Stimulated activated CD4-positive, alpha-beta T cell treated with anti-CD3 and anti-CD28 coated beads, Interleukin-4, amount 100 ng/mL, for 1 hour (primary cell): ENCODE results near the gene URB2.
"Not testable (repeated sequence)": the region's sequence is repeated elsewhere in the genome, so short reads cannot be mapped to it uniquely, and the experiment has no call there.

ENCODE experiments used
- DNase-seq: peaks from one replicate; pipeline ENCODE4 v3.0.0-alpha.2; 2020

URB2 gene

GRCh38 chr1:229625915-229626831, at the start of gene URB2, which contains the start of gene TAF5L:
URB2 (plus strand) TSS chr1:229626247; CDS start chr1:229627634, 1,387 bp downstream.
TAF5L (minus strand) TSS chr1:229626122; CDS start chr1:229614482, 11,640 bp downstream.
- DNase-seq = peak; percentile 86

- DNase-seq = no peak
Measured at GRCh38 chr1:229578168-229579058, 47.6 kb upstream of the URB2 start.

GRCh38 chr1:229579059-229579673, 46.9 kb upstream of the URB2 start:
- no peak for DNase-seq

GRCh38 chr1:229581485-229581884, 44.6 kb upstream of the URB2 start:
- no peak for DNase-seq

GRCh38 chr1:229582011-229582694, 43.9 kb upstream of the URB2 start:
- no peak for DNase-seq

GRCh38 chr1:229582715-229583114, 43.3 kb upstream of the URB2 start:
- DNase-seq = no peak

- DNase-seq = no peak
Measured at GRCh38 chr1:229585338-229585737, 40.7 kb upstream of the URB2 start.

- no peak for DNase-seq
Measured at GRCh38 chr1:229590119-229590518, 35.9 kb upstream of the URB2 start.

- no peak for DNase-seq
Measured at GRCh38 chr1:229593800-229594199, 32.2 kb upstream of the URB2 start.

GRCh38 chr1:229594227-229595008, 31.6 kb upstream of the URB2 start:
- DNase-seq = no peak

- not testable (repeated sequence) for DNase-seq
Measured at GRCh38 chr1:229595876-229596275, 30.2 kb upstream of the URB2 start.

- no peak for DNase-seq
Measured at GRCh38 chr1:229596925-229597699, 28.9 kb upstream of the URB2 start.

GRCh38 chr1:229597877-229598276, 28.2 kb upstream of the URB2 start:
- no peak for DNase-seq

GRCh38 chr1:229599218-229599954, 26.7 kb upstream of the URB2 start:
- no peak for DNase-seq

- DNase-seq = no peak
Measured at GRCh38 chr1:229600229-229600628, 25.8 kb upstream of the URB2 start.

GRCh38 chr1:229603371-229604005, 22.6 kb upstream of the URB2 start:
- DNase-seq = no peak

GRCh38 chr1:229607370-229607769, 18.7 kb upstream of the URB2 start:
- no peak for DNase-seq

GRCh38 chr1:229608590-229608989, 17.5 kb upstream of the URB2 start:
- DNase-seq = no peak

- no peak for DNase-seq
Measured at GRCh38 chr1:229613938-229614337, 12.1 kb upstream of the URB2 start.

GRCh38 chr1:229614701-229615100, 11.3 kb upstream of the URB2 start:
- DNase-seq = no peak
